GM18951 (cell line): Measurements from ENCODE around the gene VTI1A.

ENCODE experiments used
- POLR2A ChIP-seq: IDR thresholded peaks from 4 replicates; pipeline ENCODE4 v1.6.1; 2011; ENCODE audit warnings: mild to moderate bottlenecking; ENCODE audit not compliant: insufficient read length, insufficient read depth; ENCODE audit errors: extremely low read depth
- in situ Hi-C: fragments of 300-500 bp; cut with MboI; formaldehyde crosslinking; loops from one replicate; pipeline ENCODE4 v1.12.0; 2022; ENCODE audit warnings: low sequenced_read_pairs, mixed read lengths, inconsistent platforms; ENCODE audit not compliant: unreplicated experiment

VTI1A gene

DNA sequence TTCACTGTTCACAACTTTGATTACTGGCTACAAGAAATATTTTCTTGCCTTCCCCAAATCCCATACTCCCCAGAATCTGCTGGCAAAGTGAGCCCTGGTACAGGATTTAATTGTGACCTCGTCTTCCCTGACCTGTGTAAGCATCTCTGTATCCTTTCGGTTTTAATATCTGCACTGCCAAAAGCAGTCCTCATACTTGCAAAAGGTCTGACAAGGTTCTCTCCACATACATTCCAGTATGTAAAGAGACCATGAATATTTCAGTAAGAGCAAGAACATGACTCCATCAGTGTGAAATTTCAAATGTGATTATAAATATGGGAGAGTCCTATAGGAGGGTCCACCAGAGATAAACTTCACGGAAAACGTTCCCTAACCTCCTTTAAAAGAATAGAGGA, 369.0 kb downstream of the VTI1A start:
- in situ Hi-C loops = no loop called here
- no peak for TF ChIP-seq POLR2A

DNA sequence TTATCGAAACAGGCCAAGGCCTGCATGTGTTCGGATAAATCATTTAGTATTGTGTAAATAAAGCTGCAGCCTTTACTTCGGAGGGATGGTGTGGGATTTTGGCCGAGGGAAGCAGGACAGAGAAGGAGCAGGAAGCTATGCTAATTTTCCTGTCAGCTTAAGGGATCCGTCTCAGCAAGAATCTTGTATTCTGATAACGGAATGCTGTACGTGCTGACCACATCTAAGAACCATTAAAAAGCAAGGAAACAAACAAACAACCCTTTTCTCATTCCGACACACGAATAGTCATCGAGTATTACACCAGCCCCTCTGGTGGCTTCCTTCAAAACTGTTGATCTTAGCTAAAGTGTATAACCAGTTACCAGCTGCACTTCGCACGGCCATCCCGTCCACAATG, 369.9 kb downstream of the VTI1A start:
- in situ Hi-C loops = no loop called here
- no peak for TF ChIP-seq POLR2A

DNA sequence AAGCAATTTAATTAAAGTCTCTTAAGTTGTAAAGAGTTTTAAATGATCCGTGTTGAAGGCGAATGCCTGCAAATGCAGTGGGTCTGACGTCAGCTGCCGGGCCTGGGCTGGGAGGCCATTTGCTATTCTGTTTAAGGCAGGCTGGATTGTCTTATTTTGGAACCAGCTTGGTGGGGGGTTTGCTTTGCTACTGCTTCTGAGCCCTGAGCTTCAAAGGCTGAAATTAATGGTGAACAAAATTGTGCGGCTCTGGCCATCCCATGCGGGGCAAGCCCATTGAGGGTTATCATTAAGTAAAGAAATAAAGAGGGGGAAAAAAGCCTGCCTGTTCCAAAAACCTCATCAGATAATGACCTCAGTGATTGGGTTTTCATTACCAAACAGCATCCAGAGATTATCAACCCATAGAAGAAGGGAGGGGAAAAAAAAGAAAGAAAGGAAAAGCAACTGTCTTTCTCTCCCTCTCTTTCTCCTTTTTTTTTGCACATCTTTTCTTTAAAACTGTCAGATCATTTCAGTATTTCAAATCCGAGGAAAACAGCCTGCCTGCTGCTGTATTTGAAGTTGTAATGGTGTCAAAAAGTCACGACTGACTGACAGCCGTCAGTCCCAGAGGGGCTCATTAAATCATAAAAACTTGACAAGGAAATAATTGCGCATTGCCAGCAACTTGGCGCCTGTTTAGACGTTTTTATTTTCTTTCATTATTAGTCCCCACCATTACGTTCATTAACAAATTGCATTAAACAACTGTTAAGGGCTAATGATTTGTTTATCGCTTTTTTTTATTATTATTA, 371.2 kb downstream of the VTI1A start:
- no peak for TF ChIP-seq POLR2A
- in situ Hi-C loops = no loop called here

DNA sequence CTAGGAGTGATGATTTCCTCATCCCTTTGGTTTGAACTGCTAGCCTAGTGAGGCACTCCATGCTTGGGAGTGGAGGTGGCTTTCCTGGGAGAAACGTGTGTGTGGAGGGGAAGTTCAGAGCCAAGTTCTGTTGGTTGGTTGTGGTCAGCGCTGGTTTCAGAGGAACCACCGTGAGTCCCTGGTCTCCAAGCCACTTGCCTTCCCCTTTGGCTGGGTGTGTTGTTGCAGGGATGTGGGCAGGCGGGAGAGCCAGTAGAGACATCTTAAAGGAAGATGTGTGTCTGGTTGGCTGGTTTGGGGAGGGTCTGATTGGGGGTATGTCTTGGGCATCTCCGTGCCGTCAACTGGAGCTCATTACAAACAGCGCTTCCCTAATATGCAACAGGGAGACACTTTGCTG, 372.2 kb downstream of the VTI1A start:
- TF ChIP-seq POLR2A = no peak
- in situ Hi-C loops = no loop called here

DNA sequence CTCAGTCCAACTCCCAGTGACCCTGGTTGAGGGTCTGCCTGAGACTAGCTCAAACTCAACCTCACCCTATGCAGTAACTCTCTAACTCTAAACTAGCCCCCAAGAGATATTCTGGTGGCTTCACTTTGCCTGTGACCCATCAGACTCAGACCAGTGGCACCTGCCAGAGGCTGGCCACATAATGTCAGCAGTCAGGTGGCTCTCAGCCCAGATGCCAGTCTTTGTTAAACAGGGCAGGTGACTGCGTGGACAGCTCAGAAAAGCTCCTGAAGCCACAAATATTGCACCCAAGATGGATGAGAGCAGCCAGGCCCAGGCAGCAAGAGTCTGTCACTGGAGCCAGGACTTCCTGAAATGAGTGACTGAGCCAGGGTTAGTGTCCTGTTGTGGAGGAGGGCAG, 373.3 kb downstream of the VTI1A start:
- in situ Hi-C loops = no loop called here
- no peak for TF ChIP-seq POLR2A

DNA sequence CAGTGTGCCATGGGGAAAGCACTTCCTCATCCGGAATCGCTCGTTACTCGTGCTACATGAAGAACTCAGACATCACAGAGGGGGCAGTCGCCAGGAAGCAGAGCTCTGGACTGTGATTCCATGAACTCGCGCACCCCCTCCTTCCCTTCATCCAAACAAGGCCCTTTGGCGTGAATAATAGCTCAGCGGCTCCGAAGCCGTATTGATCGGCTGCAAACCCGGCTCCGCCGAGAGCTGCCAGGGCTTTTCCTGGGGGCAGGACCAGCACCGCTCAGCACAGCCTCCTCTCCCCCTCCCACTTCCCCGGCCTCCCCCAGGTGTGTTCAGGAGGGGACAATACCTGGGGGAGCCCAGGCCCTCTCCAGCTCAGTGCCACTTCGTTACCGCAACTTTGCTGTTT, 374.0 kb downstream of the VTI1A start:
- in situ Hi-C loops = no loop called here
- no peak for TF ChIP-seq POLR2A

DNA sequence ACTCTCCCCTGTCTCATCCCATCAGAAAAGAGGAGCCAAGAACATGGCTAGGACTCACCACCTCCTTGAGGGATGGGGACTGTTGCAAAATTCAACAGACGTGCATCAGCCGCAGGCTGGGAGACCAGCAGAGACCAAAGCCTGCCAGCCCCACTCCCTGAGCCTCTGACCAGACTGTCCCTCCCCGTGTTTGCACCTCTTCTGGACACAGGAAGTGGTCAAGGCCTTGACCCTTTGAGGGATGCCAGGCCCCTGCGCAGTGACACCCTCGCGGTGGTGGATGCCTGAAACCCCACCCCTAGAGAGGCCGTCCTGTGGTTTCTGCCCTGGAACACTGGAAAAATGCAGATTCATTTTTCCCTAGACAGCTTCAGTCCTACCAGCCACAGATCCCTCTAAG, 374.6 kb downstream of the VTI1A start:
- in situ Hi-C loops = no loop called here
- TF ChIP-seq POLR2A = no peak

DNA sequence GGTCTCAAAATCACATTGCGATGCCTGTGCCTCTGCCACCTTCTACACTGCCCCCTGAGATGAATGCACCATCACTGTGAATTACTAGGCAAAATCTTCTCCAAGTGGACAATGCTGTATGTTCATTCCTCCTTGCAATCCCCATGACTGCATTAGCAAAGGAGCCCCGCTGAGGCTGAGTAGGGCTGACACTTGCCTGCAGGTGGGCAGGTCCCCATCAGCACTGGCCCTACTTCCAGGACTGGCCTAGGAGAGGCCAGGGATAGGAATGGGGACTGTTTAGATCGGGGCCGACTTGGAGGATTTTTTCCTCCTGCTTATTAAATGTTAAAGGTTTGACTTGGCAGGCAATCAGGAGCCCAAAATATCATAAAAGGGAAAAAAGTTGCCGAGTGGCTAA, 376.0 kb downstream of the VTI1A start:
- in situ Hi-C loops = no loop called here
- TF ChIP-seq POLR2A = no peak

DNA sequence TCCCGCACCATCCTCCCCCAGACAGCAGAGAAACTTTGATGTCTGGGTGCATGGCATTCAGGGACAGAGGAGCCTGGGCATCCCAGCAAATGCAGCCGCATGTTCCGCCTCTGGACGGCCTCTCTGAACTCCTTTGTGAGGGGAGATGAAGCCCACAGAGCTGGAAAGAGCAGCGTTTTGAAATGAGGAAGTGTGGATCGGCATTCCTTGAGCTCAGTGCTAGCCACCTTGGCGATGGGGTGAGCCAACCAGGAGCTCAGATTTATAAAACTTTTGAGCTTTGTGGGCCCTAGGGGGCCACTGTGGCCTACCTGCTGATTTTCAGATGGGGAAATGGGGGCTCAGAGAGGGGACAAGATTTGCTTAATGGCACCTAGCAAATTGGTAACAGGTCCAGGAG, 376.6 kb downstream of the VTI1A start:
- TF ChIP-seq POLR2A = no peak
- in situ Hi-C loops = no loop called here

DNA sequence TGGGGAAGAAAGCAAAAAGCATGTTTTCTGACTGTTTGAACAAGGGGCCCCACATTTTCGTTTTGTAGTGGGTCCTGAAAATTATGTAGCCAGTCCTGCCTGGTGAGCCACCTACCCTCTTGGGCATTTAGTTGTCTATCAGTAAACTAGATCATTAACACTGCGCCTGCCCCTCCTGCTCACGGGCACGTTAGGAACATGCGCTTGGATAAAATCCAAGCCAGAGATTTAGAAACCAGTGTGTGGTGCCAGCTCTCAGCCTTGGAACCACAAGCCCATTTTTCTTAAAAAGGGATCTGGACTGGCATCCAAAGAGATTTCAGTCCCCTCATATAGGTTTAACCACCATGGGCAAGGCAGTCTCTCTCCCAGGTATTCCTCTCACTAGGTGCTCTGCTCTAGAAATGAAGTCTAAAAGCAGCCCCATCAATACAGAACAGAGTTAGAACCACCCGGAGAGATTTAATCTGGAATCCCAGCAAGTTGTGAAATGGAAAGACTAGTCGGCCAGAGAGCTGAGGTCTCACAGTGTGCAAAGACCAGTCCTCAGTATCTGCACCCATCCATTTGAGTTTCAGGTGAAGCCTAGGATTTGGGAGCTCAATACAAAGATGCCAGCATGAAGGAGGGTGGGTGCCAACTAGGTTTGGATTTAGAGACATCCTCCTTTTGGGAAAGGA, 379.1 kb downstream of the VTI1A start:
- in situ Hi-C loops = no loop called here
- TF ChIP-seq POLR2A = no peak

DNA sequence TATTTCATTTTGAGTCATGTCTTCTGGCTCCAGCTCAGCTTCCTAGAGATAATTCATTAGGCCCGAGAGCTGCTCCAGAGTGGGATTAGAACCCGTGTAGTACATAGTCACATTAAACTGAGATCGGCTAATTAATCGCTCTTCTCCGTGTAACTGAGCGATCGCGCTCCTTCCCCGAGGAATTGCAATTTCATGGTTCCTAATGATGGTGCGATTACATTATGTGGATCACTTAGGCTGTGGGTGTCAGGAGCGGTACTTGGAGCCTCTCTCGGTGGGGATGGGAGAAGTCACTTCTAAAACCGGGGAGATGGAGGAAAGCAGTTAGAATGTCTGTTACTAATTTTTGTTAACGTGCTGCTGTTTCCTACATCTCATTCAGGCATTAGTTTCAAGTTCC, 380.1 kb downstream of the VTI1A start:
- in situ Hi-C loops = no loop called here
- TF ChIP-seq POLR2A = no peak

DNA sequence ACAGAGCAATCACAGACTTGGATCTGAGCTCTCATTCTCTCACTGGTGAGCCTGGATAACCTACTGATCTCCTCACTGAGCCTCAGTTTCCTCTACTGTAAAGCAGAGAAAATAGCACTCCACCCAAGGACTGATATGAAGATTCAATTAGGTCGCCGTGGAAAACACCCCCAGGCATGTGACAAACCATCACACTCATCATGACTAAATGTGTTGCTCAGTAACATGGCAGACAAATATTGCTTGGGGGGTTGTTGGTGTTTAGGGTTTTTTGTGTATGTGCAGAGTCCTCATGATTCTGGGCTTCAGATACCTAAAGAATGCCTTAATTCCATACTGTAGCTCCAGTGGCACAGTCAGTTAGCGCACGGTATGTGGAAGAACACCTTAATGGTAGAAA, 380.9 kb downstream of the VTI1A start:
- in situ Hi-C loops = no loop called here
- no peak for TF ChIP-seq POLR2A

DNA sequence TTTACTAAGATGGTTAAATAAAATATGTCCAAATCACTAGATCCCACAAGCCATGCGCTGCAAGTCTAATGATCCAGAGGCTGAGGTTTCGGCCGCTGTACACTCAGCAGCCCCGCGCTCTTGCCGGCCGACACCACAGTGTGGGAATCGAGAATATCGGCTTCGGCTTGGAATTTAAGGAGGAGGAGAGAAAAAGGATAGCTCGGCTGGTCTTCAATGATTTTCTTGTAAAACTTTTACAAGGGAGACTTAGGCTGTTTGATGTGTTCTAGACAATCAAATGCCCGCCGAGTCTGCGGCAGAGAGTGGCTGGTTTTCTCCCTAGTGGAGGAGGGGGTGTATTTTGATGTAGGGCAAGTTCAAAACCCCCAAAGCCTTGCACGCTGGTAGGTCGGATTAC, 384.8 kb downstream of the VTI1A start:
- no peak for TF ChIP-seq POLR2A
- in situ Hi-C loops = no loop called here

DNA sequence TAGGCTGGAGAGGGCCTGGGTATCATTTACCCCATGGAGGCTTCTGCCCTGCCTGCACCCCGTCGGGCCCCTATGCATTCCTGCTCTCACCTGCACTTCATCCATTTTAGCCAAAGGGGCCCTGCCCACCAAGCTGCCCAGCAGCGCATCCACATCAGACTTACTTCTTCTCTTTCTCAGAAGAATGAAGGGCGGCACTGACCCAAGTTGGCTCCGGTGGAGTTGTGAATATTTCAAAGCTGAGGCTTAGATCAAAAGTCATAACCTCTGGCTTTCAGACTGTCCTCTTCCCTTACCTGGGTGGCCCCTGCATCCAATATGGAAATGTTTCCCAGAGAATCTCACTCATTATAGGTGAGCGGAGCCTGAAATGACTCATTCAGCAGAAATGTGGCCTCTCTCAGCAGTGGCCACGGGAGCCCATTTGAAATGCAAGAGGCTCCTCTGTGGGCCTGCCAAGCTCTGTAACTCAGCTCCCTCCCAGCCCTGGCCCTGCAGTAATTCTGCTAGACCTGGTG, 385.4 kb downstream of the VTI1A start:
- no peak for TF ChIP-seq POLR2A
- in situ Hi-C loops = no loop called here

DNA sequence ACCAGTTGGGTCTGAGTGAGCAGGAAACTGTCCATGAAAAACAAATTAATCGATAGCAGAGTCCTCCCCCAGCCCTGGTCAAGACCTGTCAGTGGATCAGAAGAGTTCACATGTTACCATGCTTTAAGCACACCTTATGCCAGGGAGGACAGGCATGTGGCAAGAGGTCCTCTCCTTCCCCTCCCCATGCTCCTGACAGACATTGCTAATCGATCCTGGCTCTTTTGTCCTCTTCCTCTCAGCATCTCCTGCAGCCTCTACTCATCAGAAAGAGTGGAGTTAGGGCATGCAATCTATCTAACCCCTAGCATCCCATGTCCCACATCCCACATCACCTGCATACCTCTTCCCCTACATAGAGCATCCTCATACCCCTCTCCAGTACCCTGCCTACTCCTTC, 385.9 kb downstream of the VTI1A start:
- no peak for TF ChIP-seq POLR2A
- in situ Hi-C loops = no loop called here

DNA sequence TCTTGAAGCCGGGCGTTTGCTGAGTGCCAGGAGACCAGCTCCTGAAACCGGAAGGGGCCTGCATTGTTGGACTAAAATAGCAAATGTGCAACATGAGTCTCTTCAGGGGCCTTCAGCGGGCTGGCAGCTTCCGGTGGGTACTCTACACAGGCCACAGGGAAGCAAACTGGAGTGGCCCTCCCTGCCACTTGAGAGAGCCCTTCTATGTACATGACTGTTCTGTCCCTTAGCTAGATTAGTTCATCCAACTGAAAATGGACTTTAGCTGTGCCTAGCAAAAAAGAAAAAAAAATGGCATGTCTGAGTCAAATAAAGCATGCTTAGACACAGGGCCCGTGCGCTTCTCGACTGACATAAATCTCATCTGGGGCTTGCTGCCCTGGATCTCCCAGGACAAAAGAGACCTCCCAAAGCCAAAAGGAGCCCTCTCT, 387.8 kb downstream of the VTI1A start:
- in situ Hi-C loops = no loop called here
- no peak for TF ChIP-seq POLR2A
